SK-N-MC (cell line): ENCODE data around the gene CPSF7.

Source experiments
- EZH2 ChIP-seq: fragments of 200-600 bp; sonication (generic); IDR thresholded peaks from one replicate; pipeline ENCODE4 v1.6.1; 2017; ENCODE audit warnings: antibody characterized with exemption
- FOXP2 ChIP-seq: optimal IDR thresholded peaks from 2 replicates; pipeline ENCODE3; 2011; ENCODE audit warnings: mild to moderate bottlenecking, moderate library complexity; ENCODE audit not compliant: insufficient read depth; ENCODE audit errors: extremely low read length, control extremely low read depth
- POLR2AphosphoS5 ChIP-seq: IDR thresholded peaks from 2 replicates; pipeline ENCODE4 v1.6.1; 2012; ENCODE audit warnings: mild to moderate bottlenecking, low read depth, low read length, borderline replicate concordance

DNA sequence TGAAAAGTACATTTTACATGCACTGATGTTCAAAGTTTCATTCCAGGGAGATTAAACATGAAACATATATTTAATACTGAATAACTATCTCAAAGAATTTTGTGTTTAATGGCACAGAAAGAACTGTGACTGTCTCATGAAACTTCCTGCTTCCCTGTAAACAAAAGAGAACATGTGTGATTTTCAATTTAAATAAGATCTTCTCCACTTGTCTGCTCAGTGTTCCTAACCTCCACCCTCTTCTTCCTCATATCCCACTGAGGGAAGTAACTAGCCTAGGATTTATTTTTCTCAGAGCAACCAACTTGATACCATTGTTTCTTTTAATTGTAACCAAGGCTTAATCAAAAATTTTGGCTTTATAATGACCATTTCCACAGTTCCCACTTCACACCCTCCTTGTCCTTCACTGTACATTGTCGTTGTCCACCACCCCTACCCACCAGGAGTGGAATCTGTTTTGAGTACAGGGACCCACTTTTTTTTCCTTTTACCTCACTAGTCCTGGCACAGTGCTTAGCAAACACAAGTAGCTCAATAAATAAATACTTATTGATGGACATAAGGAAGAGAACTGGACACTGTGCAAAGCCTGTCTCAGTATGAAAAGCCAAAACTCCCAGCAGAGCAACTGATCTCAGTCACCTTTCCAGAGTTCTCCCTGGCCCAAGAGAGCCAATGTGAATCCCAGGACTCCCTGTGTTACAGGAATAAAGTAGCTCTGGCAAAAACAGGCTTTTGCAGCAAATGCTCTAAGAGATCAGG is 4.2 kb downstream of the CPSF7 start:
- TF ChIP-seq EZH2 (no peak), POLR2AphosphoS5 (no peak), FOXP2 (no peak)
